GM12801 (cell line): ENCODE results near the gene KIF16B.

ENCODE experiments used
- TF ChIP-seq, protein P1 (sequence below): IDR thresholded peaks from one replicate; pipeline ENCODE4 v1.5.1; 2011; ENCODE audit warnings: control low read depth; ENCODE audit not compliant: insufficient read length; ENCODE audit errors: extremely low read depth

The KIF16B gene

DNA sequence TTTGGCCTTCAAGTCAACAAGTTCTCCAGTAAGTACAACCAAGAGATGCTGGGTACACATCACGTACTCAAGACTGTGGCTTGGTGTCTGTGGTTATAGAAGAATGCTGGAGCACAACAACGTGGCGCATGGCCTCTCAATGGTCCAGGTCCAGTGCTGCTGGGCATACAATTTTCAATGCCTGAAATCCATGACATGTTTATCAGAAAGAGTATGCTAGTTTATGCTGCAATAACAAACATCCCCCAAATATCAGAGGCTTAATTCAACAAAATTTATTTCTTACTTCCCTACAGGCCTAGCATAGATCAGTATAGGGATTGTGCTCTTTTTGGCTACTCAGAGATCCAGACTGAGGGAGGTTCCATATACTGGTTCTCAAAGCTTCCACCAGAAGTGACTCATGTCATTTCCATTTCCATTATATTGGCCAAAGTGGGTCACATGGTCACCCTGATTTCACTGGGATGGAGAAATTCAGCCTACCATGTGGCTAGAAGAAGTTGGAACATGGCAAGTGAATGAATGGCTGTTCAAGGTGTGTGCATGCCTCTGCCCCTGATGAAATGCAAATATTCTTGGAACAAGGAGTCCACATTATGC, 33.3 kb upstream of the KIF16B start:
- TF ChIP-seq, protein P1, sequence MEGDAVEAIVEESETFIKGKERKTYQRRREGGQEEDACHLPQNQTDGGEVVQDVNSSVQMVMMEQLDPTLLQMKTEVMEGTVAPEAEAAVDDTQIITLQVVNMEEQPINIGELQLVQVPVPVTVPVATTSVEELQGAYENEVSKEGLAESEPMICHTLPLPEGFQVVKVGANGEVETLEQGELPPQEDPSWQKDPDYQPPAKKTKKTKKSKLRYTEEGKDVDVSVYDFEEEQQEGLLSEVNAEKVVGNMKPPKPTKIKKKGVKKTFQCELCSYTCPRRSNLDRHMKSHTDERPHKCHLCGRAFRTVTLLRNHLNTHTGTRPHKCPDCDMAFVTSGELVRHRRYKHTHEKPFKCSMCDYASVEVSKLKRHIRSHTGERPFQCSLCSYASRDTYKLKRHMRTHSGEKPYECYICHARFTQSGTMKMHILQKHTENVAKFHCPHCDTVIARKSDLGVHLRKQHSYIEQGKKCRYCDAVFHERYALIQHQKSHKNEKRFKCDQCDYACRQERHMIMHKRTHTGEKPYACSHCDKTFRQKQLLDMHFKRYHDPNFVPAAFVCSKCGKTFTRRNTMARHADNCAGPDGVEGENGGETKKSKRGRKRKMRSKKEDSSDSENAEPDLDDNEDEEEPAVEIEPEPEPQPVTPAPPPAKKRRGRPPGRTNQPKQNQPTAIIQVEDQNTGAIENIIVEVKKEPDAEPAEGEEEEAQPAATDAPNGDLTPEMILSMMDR: no peak

DNA sequence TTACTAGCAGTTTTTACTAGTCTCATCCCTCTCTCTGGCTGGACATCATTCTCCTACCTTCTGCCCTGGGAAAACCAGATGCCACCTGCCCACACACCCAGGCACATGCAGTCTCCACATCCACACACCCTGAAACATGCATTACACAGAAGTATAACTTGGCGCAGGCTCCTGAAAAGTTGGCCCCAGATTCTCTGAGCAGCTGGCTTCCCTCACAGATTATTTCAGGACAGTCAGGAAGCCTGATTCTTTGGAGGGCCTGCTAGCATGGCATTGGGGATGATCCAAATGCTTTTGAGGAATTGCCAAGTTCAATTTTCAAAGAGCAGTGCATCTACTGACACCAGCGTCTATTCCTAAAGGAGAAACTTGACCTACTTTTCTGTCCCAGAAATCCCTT, 27.8 kb upstream of the KIF16B start:
- TF ChIP-seq, protein P1: no peak

DNA sequence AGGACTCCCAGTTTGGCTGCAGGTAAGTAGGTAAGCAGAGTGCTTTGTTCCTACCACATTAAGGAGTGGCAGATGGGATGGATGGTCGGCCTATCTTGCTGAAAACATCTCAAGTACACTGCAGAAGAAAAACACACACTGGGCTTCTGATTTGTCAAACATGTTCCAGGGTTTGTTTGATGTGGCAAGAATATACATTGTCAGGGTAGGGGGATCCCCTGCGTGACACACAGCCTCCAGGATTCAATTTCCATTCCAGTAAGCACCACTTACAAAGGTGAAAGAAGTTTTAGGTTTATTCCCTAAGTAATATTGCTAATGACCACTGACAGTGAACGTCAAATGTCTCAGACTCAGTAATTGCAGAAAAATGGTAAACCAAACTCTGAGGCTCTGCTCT, 26.0 kb upstream of the KIF16B start:
- TF ChIP-seq, protein P1: no peak

DNA sequence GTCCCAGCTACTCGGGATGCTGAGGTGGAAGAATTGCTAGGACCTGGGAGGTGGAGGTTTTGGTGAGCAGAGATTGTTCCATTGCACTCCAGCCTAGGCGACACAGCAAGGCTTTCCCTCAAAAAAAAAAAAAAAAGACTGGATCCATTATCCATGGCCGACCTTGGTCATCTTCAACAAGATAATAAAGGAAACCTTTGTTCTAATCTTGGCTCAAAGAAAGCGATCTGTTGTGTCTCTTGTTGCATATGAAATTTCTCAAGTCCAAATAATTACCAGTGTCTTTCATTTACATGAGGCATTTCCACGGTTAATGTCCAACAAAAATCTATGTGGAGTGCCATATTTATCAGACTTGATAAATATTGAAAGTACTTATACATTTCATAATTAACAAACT, 23.7 kb upstream of the KIF16B start:
- TF ChIP-seq, protein P1: no peak

DNA sequence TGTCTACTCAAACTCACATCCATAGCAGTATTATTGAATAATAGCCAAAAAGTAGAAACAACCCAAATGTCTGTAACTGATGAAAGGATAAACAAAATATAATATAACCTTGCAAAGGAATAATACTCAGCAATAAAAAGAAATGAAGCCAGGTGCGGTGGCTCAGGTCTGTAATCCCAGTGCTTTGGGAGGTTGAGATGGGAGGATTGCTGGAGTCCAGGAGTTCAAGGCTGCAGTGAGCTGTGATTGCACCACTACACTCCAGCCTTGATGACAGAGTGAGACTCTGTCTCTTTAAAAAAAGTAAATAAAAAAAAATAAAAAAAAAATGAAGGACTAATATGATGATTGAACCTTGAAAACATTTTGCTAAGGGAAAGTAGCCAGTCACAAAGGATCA, 22.1 kb upstream of the KIF16B start:
- TF ChIP-seq, protein P1: no peak

DNA sequence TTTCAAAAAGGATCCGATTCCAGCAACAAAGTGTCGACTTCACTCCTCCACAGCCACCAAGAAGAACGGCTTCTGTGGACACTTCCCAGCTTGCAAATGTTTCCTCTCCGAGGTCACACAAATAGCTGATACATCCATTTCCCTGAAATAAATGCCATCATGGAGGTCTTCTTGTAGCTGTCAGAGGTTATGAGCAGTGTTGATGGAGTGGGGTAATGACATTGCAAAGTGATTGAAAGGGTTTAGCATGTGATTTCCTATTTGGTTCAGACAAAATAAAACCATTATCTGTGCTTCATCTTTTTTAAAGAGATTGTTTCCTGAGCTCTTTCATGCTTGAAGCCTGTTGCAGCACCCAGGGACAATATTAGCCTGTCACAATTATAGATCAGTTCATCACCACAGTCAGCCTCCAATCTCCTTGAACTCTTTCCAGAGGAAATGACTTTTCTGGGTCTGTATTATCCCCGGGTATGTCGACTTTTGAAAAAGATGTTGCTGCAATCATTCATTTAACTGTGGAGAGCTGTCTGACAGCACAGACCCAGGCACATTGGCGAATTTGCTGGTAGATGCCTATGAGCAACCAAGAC, 16.9 kb upstream of the KIF16B start:
- TF ChIP-seq, protein P1: no peak

DNA sequence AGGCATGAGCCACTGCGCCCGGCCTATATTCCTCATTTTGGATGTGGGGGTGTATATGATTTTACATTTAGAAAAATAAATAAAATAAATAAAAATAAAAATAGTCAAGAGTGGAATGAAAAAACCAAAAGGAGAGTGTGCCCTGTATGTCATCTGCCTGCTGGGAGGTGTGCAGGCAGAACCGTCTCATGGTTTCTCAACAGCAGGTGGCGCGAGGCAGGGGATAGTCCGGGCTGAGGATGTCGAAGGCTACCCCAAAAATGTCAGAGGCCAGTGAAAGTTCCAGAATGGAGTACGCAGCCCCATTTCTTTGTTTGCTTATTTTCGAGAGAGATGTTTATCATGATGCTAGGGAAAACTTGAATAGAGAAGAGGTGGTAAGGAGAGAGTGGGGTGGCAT, 16.4 kb upstream of the KIF16B start:
- TF ChIP-seq, protein P1: no peak

DNA sequence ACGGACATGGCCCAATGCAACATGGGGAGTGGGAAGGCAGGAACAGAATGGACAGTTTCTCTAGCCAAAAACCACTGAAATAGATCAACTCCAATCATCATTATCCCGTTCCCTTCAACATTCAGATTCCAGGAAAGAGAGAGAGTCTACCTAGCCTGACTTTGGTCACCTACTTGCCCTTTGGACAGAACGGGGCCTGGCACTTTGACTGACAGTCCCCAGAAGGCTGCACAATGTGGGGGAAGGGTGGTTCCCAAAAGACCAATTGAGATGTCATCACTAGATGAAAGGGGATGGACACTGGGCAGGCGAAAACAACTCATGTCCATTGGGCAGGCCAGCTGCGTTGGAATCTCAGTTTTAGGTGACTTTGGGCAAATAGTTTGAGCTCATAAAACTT, 15.0 kb upstream of the KIF16B start:
- TF ChIP-seq, protein P1: no peak
